ENCODE measurements around the gene DYRK3.

The DYRK3 gene

GRCh38 chr1:206672844-206673758, 37.8 kb downstream of the DYRK3 start (continued):
- TF ChIP-seq HOXD13 (CRISPR knock-in tag; IDR thresholded peaks at IDR 0.05; ENCODE audit: borderline replicate concordance), result no peak
- TF ChIP-seq ZSCAN4 (tag by site-specific recombination; IDR thresholded peaks at IDR 0.05), result peak; percentile 73
- TF ChIP-seq SP7 (tag by site-specific recombination; IDR thresholded peaks at IDR 0.05), result no peak
- TF ChIP-seq KLF10 (tag by site-specific recombination; IDR thresholded peaks at IDR 0.05), result no peak
- peak; percentile 49; the same call in 1 of the 2 replicates for TF ChIP-seq ZBTB20 (tag by site-specific recombination; IDR thresholded peaks at IDR 0.05)
- TF ChIP-seq ZNF48 (tag by site-specific recombination; IDR thresholded peaks at IDR 0.05), result no peak
- no peak for TF ChIP-seq ZNF654 (tag by site-specific recombination; IDR thresholded peaks at IDR 0.05; ENCODE audit: low read depth)
- TF ChIP-seq ZNF202 (tag by site-specific recombination; IDR thresholded peaks at IDR 0.05; ENCODE audit: borderline replicate concordance), result no peak
- peak; percentile 63 for TF ChIP-seq REST (tag by site-specific recombination; IDR thresholded peaks at IDR 0.05)
- TF ChIP-seq ZNF404 (tag by site-specific recombination; IDR thresholded peaks at IDR 0.05), result no peak
- no peak for TF ChIP-seq TRIM28 (IDR thresholded peaks at IDR 0.05; ENCODE audit: borderline replicate concordance, low read length)
- TF ChIP-seq ZBTB7A (tag by site-specific recombination; IDR thresholded peaks at IDR 0.05; ENCODE audit: low read depth), result no peak
- no peak for TF ChIP-seq ZSCAN30 (tag by site-specific recombination; IDR thresholded peaks at IDR 0.05)
- no peak for TF ChIP-seq PRDM6 (tag by site-specific recombination; IDR thresholded peaks at IDR 0.05)
- TF ChIP-seq ZNF335 (tag by site-specific recombination; conservative IDR thresholded peaks at IDR 0.05), result no peak
- TF ChIP-seq, protein P1, sequence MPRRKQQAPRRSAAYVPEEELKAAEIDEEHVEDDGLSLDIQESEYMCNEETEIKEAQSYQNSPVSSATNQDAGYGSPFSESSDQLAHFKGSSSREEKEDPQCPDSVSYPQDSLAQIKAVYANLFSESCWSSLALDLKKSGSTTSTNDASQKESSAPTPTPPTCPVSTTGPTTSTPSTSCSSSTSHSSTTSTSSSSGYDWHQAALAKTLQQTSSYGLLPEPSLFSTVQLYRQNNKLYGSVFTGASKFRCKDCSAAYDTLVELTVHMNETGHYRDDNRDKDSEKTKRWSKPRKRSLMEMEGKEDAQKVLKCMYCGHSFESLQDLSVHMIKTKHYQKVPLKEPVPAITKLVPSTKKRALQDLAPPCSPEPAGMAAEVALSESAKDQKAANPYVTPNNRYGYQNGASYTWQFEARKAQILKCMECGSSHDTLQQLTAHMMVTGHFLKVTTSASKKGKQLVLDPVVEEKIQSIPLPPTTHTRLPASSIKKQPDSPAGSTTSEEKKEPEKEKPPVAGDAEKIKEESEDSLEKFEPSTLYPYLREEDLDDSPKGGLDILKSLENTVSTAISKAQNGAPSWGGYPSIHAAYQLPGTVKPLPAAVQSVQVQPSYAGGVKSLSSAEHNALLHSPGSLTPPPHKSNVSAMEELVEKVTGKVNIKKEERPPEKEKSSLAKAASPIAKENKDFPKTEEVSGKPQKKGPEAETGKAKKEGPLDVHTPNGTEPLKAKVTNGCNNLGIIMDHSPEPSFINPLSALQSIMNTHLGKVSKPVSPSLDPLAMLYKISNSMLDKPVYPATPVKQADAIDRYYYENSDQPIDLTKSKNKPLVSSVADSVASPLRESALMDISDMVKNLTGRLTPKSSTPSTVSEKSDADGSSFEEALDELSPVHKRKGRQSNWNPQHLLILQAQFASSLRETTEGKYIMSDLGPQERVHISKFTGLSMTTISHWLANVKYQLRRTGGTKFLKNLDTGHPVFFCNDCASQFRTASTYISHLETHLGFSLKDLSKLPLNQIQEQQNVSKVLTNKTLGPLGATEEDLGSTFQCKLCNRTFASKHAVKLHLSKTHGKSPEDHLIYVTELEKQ (tag by site-specific recombination; IDR thresholded peaks at IDR 0.05; ENCODE audit: borderline replicate concordance), result no peak
- no peak for TF ChIP-seq ZNF2 (tag by site-specific recombination; IDR thresholded peaks at IDR 0.05)
- 0 out of 2 replicates have a peak, but pooled peaks have one; percentile 24 for TF ChIP-seq BCL6B (tag by site-specific recombination; IDR thresholded peaks at IDR 0.05)
- TF ChIP-seq ZSCAN16 (tag by site-specific recombination; IDR thresholded peaks at IDR 0.05), result no peak
- no peak for TF ChIP-seq ZNF311 (tag by site-specific recombination; IDR thresholded peaks at IDR 0.05; ENCODE audit: borderline replicate concordance)
- TF ChIP-seq ZNF560 (tag by site-specific recombination; IDR thresholded peaks at IDR 0.05; ENCODE audit: borderline replicate concordance), result no peak
- TF ChIP-seq ZNF645 (tag by site-specific recombination; IDR thresholded peaks at IDR 0.05), result no peak
- no peak for TF ChIP-seq HOXA7 (CRISPR knock-in tag; IDR thresholded peaks at IDR 0.05; ENCODE audit: borderline replicate concordance)
- no peak for TF ChIP-seq ZFP41 (tag by site-specific recombination; IDR thresholded peaks at IDR 0.05; ENCODE audit: borderline replicate concordance)
